NCI-H146 (cell line): Measurements from ENCODE around the gene BST1.
A peak's percentile ranks its signal among the peaks of the same experiment; 100 is the strongest.
"Not testable (repeated sequence)": the region's sequence is repeated elsewhere in the genome, so short reads cannot be mapped to it uniquely, and the experiment has no call there.

Experiments
- DNase-seq: peaks from one replicate; lab custom pipeline; 2025; lab: John Stamatoyannopoulos, UW

BST1 gene

DNA sequence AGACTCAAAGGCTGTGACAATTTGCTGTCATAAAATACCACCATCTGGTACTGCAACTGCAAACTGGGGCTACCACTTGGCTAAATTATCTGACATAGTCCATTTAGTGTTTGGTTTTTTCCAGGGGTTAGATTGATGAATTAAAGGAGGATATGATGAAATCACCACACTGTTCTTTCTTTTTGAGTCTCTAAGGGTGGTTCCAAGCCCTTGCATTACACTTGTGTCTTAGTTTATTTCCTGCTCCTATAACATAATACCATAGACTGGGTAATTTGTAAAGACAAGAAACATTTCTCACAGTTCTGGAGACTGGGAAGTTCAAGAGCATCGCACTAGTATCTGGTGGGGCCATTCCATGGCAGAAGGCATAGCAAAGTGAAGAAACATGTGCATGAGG is 43.2 kb downstream of the BST1 start:
- no peak for DNase-seq

DNA sequence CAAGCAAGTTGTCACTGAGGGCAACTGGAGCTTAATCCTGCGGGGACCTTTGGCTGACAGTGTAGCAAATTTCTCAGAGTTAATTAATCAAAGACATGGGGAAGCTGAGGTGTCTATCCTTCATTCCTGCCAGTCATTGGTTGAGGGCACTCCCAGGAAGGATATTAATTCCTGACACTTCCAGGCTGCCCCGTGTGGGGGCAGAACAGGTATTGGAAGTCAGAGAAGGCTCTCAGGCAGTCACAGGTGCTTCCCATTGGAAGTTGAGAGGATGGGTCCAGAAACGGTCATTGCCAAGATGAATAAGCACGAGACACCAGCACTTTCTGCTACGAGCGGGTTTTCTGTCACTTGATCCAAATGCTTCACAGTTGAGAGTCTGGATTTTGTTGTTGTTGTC is 46.1 kb downstream of the BST1 start:
- DNase-seq = no peak

DNA sequence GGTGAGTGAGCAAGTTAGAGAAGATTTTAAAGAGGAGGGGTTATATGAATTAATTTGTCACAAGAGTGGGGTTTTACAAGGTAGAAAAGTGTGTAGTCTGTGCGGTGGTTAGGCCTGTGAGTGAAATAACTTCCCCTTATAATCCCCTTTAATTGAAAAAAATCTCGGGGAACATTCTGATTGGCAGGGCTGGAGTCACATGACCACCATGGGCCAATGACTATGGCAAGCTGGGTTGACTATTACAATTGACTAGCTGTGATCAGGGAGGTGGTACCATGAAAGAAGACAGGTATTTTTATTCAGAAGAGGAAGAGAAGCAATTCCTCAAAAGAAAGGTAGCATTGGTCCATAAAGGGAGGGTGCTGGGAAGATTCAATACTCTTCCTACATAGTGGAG is 48.3 kb downstream of the BST1 start:
- DNase-seq = no peak

DNA sequence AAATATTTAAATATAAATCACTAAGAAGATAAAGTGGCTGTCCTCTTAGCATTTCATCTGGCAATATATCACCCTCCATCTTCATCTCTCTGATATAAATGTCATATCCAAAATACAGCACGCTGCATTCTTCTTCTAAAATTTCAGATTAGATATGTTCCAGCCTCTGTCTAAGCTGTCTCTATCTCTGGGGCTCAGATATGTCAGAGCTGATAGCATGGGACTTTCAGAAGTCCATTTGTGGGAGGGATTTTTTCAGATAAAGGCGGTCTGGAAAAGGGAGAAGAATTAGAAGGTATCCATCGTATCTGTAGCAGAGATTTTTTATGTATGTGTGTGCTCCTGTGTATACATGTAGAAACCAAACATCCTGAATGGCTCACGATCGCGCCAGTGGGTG is 50.2 kb downstream of the BST1 start:
- no peak for DNase-seq

DNA sequence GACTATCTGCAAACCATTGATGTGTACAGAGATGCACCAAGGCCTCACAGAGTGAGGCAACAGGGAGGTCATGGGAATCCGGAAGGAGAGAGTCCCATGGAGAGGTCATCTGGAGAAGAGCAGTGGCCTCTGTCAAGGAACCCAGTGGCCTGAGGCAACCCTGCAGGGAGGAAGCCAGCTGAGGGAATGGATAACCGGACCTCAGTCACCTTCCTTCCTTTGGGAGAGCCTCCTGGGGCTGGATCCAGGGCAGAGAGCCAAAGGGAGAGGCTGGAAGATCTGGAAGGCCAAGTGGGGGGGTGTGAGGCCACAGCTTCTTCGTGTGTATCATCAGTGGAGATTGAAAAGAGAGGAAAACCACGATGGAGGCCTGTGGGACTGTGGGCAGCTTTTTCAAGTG is 50.9 kb downstream of the BST1 start:
- DNase-seq = no peak

DNA sequence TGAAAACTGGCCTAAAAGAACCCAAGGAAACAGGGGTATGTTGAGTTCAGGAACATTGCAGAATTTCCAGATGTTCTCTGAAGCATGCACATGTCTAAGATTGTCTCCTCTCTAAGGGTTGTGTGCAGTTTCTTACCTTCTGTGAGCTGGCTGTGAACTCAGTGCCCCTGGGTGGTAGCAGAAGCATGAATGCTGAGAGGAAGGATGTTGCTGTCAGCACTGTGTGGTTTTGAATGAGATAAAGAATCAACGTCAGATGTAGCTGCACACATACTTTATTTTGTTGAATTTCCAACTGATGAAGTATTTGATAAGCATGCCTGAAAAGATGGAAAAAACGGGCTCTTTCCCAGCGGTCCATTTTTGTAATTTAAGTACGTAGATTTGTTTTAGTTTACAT is 51.5 kb downstream of the BST1 start:
- DNase-seq = no peak

DNA sequence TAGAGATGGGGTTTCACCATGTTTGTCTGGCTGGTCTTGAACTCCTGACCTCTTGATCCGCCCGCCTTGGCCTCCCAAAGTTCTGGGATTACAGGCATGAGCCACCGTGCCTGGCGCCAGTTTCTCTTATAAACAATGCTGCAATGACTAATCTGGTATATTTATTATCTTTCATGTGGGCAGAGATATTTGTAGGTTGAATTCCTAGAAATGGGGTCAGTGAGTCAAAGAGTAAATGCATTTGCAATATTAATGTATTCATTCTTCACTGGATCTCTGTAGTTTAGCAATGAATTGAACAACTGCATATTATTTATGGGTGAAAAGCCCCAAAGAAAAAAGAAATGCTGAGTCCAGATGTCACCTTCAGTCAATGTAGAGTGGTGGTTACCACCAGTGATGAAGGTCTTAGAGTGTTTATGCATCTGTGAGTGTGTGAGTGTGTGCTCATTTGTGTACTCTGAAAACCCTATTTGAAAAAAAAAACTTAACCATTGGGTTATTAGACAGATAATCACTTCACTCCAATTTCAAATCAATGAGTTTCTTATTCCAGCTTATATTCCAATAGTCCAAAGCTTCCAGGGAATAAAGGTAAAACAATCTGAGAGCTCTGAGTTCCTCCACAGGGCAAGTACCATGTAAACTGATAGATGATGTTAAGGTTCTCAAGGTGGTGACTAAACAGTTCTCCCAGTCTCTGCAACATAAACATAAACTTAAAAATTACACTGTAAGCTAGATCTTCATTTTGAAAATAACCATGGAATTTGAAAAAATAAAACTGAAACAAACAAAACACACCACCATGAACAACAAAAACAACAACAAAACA is 52.7 kb downstream of the BST1 start:
- no peak for DNase-seq

DNA sequence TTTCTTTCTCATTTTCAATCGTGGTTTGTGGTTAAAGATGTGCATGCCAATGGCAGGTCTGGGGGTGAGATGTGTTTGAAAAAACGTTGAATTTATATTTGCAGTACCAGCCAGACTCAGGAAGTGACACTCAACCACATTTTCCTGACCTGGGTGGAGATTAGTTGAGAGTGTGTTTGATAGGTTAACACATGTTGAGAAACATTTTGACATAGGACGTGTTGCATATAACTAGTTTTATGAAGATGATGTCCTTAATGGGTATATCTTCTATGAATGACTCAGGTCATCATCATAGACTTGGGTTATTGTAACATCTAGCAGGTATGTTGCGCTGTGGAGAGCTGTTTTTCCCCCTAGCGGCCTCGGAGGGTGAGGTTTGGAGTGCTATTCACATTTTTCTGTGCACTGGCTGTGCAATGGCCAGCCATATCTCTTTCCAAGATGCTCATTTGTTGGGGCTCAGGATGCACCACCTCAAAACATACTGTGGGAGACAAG is 53.5 kb downstream of the BST1 start:
- DNase-seq = no peak

DNA sequence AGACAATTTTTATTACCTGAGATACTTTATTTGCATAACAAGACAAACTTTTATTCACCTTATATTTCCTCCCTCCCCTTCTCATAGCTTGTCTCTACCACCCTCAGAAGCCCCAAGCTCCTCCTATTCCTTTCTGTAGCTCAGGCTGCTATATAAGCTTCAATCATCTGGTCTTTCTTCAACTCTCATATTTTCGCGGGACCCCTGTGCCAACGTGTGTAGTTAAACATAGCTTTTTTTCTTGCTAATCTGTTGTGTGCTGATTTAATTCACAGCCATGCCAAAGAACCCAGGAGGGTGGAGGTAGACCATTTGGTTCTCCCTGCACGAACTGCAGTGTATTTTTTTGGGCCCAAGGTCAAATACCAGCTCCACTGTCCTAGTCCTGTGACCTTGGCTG is 54.2 kb downstream of the BST1 start:
- DNase-seq = no peak

DNA sequence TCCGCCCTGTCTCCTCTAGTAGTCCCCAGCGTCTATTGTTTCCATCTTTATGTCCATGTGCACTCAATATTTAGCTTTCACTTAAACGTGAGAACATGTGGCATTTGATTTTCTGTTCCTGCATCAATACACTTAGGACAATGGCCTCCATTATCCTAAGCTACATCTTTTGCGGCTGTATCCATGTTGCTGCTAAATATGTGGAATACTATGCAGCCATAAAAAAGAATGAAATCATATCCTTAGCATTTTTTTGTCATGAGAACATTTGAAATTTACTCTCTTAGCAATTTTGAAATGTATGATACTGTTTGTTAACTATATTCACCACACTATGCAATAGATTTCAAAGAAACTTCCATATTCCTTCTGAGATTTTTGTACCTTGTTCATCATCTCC is 55.4 kb downstream of the BST1 start:
- DNase-seq = no peak

DNA sequence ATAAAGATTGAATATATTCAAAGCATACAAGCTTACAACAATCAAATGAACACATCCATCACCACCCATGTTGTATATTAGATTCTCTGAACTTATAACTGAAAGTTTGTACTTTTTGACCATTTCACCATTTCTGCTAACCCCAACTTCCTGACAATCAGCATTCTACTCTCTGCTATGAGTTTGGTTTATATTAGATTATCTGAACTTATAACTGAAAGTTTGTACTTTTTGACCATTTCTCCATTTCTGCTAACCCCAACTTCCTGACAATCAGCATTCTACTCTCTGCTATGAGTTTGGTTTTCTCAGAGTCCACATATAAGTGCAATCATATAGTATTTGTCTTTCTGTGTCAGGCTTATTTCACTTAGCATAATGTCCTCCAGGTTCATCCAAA is 59.6 kb downstream of the BST1 start:
- not testable (repeated sequence) for DNase-seq

DNA sequence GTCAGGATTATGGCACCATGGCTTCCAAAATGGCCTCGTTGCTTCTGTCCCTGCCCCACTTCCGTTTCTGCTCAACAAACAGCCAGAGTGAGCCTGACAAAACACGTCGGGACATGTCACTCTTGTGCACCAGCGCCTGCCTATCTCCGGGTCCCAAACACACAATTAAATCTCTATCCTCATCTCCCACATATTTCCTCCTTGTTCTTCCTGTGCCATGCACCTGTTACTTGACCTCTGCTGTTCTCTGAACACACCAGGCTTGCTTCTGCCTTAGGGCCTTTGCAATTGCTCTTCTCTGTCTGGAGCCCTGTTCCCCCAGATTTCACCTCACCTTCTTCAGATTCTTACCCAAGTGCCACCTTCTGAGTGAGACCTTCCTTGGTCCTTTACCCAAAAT is 62.5 kb downstream of the BST1 start:
- DNase-seq = no peak

DNA sequence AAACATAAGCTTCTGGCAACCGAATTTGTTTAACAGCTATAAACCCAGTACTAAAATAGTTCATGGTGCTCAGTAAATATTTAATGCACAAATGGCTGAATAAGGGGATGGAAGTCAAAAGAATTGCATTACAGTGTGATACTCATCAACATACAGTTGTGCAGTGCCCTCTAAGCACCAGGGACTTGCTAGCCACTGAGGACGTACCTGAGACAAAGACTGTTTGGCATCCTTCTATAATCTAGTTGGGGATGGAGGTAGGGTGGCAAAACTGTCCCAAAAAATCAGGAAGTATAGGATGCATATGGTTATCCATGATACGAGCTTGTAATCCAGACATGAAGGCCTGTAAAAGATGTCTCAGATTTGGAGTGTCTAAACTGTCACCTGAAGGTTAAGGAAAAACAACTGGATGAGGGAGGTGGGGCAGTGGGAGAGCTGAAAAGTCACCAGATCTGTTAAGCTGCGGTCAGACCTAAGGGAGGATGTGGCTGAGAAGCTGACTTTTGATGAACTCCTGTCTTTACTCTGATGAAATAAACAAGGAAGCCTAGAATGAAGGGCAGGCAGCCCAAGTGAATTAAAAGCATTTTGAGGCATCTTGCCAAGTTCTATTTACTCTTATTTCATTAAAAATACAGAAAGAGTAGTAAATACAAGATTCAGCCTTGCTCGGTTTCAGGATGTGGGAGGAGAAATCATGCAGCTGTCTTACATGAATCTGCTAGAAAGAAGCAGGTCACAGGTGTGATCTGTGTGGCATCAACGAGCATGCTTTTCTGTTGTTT is 63.2 kb downstream of the BST1 start:
- no peak for DNase-seq

DNA sequence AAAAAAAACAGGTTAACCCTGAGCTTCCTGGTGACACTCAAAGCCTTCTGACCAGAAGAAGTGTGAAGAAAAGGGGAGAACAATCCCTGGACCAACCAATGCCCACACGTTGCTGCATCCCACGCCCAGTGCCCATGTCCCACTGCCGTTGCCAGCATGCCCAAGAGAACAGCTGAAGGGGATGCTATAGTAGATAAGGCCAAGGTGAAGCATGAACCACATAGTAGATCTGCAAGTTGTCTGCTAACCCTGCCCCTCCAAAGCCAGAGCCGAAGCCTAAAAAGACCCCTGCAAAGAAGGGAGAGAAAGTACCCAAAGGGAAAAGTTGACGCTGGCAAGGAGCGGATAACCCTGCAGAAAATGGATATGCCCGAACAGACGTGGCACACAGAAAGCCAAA is 64.0 kb downstream of the BST1 start:
- no peak for DNase-seq

DNA sequence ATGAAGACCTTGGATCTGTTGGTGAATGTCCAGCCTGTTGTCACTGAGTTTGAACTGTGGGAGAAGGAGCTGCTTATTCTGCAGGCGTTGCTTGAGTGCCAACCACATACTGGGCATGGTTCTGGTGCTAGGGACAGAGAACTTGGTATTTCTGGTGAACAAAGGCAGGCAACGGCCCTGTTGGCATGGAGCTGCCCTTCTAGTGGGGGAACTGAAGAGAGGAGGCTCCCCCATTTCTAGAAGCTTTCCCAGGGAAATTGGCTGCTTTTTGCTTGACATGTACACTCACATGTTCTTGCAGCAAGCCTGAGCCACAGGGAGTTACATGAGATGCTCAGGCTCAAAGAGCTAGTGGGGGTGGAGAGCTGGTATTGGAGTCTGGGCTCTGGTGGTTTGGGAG is 66.3 kb downstream of the BST1 start:
- no peak for DNase-seq

DNA sequence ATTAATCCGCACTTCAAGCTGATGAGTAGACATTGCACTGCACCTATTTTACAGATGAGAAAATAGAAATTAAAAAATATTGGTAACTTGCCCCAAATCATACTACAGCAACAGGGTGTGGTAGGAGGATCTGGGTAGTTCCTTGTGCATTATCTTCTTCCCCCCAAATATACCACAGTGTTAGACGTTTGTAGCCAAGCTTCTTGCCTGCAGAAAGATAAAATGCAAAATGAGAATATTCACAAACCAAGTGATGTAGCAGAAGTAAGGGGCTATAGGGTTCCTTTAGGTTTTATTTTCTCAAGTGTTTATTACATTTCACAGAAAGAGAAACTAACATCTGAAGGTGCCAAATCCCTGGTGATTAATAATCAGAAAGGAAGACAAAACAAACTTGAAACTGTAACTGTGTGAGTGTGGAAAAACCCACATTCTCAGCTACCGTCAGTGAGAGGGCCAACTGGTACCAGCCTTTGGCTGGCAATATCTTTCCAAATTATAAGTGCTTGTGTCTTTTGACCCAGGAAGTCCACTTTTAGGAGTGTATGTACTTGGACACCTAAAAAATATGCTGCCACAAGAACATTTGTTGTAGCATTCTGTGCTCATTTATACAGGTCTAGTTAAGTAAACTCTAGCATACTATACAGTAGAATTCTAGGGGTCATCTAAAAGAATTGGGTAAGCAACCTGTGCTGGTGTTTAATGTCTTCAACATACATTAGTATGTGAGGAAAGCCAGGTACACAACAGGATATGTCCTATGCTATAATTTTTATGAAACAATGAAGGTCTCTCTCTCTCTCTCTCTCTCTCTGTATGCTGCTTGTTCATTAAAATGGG is 68.6 kb downstream of the BST1 start:
- no peak for DNase-seq

DNA sequence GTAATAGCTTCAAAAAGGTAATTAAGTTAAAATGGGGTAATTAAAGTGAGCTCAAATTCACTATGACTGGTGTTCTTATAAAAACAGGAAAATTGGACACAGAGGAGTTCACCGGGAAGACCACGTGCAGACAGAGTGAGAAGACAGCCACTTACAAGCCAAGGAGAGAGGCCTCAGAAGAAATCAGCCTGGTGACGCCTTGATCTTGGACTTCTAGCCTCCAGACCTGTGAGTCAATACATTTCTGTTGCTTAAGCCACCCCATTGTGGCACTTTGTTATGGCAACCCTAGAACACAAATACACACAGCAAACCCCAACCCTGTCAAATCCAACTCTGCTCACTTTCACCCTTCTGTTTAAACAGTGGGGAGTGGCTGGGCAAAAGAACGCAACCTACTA is 71.2 kb downstream of the BST1 start:
- no peak for DNase-seq

DNA sequence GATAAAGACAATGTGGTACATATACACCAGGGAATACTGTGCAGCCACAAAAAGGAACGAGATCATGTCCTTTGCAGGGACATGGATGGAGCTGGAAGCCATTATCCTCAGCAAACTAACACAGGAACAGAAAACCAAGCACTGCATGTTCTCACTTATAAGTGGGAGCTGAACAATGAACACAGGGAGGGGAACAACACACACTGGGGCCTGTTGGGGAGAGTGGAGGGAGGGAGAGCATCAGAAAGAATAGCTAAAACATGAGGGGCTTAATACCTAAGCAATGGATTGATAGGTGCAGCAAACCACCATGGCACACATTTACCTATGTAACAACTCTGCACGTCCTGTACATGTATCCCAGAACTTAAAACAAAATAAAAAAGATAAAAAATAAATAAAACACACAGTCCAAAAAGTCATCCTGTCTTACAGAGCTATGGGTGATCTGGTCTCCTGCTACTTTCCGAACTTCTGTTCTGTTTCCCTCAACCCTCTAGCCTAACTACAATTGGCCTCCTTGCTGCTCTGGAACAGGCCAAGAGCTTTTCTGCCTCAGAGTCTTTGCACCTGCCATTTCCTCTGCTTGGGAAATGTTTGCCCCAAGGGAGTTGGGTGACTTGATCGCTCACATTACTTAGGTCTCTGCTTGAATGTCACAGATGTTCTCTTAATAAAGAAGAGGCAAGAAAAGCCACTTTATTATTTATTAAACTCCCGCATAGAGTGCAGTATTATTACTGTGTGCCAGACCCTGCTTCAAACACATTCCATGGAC is 74.2 kb downstream of the BST1 start:
- DNase-seq = no peak

DNA sequence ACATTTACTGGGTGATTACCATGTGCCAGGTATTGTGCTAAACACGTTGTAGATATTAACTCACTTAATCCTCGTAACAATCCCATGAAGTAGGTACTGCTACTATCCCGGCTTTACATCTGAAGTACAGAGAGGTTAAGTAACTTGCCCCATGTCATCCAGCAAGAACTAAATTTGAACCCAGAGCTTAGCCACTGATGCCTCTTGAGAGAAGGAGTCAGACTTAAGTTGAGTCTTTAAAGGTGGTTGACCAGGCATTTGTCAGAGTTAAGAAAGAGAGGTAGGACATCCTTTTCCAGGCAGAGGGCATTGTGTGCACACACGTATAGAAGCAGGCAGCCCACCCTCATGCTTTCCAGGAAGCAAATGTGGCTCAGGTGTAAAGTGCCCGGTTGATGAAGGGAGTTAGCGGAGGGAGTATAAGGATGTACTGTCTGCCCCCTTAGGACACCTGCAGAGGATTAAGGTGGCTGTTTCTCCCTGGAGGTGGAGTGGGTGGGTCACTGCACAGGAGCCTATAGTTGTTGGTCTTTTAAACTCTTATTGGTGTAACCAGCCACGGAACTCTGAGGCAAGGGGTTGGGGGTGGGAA is 74.9 kb downstream of the BST1 start:
- no peak for DNase-seq

DNA sequence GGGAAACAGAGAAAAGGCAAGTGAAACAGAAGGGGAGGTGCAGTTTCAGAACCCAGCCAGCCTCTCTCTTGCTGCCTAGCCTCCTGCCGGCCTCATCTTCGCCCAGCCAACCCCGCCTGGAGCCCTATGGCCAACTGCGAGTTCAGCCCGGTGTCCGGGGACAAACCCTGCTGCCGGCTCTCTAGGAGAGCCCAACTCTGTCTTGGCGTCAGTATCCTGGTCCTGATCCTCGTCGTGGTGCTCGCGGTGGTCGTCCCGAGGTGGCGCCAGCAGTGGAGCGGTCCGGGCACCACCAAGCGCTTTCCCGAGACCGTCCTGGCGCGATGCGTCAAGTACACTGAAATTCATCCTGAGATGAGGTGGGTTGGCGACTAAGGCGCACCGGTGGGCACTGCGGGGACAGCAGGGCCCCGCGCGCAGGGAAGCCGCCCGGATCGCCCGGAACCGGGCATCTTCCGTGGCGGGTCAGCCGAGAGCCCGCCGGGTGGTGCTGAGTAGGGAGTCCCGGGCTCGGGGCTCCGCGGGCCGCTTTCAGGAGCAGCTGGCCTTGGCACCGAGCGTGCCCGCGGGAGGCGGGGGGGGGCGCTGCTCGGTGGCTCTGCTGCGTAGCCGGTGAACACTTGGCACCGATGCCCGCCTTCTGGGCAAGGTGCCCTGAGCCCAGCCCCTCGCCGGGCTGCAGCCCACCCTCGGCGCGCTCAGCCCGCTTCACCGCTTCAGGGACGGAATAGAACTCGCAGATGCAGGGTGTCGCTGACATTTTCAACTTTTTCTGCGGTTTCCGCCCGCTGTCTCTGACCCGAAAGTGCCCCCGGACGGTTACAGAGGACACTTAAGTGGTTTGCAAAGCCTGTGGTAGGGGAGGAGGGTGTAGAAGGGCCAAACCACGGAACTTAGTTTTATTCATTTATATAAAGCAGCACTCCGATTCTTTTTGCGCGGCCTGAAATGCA is 75.7 kb downstream of the BST1 start, which contains the start of gene CD38:
Gene CD38, plus strand, starts transcription at position 40 of the 953 bp plus-strand sequence. Its CDS starts 87 bp downstream, at position 127.
- peak; percentile 3 for DNase-seq
